Measurements from ENCODE around the gene IQCN.

Gene IQCN

DNA sequence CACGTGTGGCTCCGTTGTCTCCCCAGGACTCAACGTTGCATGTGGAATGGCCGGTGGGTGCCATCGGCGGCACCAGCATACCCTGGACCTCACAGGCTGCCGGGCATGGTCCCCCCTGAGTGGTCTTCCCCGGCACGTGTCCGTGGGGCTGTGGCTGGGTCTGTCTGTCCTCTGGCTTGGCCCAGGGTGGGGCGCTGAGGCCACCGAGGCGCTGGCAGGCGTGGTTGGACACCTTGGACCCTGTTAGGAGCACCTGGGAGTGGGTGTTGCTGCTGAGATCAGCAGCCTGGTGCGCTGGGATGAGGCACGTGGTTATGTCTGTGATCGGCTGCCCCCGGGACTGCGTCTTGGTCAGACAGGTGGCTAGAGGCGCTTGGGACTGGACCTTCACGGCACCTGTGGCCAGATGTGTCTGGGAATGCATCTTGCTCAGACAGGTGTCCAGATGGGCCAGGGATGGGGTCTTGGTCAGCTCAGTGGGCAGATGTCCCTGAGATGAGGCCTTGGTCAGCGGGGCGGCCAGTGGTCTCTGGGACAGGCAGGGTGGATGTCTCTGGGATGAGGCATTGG, 9.2 kb downstream of the IQCN start:
- DNase-seq (ENCODE audit: low read depth in 2 of 2), result no peak

DNA sequence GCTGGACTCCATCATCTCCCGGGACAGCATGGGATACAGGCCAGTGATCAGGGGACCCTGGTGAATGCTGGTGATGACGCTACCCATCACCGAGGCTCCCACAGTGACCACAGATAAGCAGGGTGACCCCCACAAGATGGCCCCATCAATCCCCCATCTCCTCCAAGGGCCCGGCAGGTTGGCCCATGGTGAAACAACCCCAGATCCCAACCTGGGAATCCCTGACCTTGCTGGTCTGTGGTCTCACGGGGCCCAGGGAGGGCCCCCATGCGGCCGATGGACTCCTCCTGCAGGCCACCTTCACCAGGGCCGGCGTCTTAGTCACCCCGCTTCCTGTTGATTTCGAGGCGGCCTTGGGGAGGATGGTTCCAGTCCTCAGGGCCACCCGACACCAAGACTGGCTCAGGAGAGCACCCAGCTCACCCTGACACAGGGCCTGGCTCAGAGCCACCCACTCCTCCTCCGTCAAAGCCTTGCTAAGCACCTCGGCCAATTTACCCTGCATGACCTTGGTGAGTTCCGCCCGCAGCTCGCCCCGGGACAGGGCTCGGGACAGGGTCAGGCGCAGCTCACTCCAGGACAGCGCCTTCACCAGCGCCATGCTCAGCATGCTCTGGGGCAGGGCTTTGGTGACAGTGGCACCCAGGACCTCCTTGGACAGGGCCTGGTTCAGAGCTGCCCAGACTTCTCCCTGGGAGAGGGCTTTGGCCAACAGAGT, 10.0 kb downstream of the IQCN start:
- DNase-seq (ENCODE audit: low read depth in 2 of 2), result no peak

DNA sequence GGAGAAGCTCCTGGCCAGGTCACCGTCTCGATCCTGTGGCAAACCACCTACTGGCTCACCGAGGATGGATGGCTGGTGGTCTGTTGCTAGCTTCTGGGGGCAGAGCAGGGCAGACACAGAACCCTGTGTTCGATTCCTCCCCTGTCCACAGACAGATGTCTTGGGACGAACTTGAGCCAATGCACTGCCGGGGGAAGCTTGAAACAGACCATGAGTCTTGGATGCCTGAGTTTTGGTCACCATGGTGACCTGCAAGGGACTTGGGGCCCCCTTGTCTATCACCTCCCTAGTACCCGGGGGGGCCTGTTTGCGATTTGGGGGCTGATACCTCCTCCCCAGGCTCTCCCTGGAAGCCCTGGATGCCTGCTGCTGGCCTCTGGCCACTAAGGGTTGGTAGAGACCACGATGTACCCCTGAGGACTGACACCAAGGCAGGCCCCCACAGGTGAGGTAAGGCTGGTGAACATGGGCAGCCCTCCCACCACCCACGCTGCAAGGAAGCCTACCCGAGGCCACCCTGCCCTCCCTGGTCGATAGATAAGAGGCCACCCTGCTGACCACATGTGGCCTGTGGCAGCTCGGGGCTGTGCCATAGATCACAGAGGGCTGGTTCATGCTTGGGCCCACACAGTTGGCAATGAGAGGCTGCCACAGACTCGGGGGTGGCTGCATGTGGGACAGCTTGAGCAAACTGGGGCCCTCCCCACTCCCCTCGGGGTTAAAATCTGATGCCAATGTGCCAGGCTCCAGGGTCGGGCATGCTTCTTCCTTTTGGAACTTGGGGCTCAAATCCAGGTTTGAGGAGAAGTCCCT, 10.7 kb downstream of the IQCN start:
- no peak for DNase-seq (ENCODE audit: low read depth in 2 of 2)

DNA sequence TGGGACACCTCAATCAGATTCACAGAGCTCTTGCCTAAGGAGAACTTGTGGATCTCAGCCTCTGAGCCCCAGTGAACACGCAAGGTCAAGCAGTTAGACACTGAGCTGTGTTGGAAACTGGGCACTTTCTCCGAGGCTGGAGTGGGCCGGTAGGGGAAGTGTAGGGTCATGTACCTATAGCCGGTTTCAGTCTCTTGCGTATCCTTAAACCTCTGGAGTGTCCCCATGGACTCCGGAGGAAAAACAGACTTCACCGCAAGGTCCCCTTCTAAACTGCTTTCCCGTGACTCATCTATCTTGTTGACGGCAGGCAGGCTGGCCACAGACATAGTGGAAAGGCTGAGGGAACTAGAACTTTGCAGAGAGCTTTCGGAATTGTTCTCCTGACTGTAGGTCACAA, 11.3 kb downstream of the IQCN start:
- DNase-seq (ENCODE audit: low read depth in 2 of 2), result no peak

DNA sequence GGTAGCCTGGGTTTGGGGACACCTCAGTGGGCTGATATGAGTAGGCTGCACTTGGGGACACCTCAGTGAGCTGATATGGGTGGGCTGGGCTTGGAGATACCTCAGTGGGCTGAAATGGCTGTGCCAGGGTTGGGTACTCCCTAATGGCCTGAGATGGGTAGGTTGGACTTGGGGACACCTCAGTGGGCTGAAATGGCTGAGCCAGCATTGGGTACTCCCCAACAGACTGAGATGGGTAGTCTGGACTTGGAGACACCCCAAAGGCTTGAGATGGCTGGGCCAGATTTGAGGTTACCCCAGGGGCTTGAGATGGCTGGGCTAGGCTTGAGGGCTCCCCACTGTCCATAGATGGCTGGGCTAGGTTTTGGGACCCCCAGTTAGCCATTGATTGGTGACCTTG, 12.1 kb downstream of the IQCN start:
- no peak for DNase-seq (ENCODE audit: low read depth in 2 of 2)

DNA sequence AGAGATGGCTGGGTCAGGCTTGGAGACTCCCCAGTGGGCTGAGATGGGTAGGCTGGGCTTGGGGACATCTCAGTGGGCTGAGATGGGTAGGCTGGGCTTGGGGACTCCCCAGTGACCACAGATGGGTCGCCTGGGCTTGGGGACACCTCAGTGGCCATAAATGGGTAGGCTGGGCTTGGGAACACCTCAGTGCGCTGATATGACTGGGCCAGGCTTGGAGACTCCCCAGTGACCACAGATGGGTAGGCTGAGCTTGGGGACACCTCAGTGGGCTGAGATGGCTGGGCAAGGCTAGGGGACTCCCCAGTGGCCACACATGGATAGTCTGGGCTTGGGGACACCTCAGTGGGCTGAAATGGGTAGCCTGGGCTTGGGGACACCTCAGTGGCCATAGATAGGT, 12.8 kb downstream of the IQCN start:
- DNase-seq (ENCODE audit: low read depth in 2 of 2), result no peak

DNA sequence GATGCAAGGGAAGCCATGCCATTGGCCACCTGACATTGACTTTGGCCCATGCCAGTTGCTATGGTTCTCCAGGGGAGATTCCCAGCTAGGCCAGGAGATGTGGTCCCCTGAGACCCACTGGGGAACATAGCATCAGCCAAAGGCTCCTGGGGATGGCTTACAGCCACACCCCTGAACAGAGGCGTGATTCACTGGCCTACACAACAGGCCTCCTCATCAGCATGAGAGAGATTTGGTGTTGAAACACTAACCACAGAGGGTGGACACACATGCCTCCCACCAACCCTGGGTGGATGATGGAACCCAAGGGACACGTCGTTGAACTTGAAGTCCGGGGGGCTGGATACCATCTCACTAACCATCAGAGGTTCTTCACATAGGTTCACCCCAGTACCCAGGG, 14.4 kb downstream of the IQCN start:
- no peak for DNase-seq (ENCODE audit: low read depth in 2 of 2)

DNA sequence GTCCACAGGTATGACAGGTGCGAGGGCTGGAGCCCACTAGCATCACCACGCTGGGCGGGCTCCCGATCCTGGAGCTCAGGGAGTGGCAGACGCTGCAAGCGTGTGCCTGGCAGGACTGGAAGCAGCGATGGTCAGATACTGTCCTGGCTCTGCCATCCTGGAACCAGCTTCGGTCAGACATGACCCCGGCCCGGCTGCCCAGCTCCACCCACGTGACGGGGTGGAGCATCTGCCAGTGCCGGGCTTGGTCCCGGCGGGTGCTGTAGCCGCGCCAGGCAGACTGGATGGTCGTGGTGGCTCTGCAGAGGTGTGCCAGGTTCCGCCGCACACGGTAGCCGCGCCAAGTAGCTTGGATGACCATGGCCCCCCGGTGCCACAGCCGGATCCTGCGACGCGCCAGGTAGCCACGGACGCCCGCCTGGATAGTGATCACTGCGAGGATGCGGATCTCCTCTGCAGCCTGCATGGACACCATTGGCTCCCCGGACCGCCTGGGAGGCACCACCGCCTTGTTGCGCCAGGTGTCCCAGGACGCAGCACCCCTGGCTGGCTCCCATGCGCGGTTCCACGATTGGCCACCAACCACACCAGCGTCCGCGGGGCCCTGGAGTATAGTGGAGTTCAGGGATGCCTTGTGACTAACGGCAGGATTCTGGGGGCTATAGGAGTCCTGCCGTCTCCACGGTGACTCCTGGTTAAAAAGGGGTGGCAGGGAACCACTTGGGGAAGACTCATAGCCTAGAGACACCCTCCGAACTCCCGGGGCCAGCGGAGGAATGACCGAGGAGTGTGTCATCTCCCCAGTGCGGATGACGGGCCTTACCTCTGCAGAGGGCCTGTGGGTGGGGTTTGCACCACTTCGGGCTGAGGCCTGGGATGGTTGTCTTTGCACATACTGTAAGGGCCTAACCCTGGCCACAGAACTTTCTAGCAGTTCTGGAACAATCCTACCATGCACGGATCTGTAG, 16.5 kb downstream of the IQCN start:
- no peak for DNase-seq (ENCODE audit: low read depth in 2 of 2)

DNA sequence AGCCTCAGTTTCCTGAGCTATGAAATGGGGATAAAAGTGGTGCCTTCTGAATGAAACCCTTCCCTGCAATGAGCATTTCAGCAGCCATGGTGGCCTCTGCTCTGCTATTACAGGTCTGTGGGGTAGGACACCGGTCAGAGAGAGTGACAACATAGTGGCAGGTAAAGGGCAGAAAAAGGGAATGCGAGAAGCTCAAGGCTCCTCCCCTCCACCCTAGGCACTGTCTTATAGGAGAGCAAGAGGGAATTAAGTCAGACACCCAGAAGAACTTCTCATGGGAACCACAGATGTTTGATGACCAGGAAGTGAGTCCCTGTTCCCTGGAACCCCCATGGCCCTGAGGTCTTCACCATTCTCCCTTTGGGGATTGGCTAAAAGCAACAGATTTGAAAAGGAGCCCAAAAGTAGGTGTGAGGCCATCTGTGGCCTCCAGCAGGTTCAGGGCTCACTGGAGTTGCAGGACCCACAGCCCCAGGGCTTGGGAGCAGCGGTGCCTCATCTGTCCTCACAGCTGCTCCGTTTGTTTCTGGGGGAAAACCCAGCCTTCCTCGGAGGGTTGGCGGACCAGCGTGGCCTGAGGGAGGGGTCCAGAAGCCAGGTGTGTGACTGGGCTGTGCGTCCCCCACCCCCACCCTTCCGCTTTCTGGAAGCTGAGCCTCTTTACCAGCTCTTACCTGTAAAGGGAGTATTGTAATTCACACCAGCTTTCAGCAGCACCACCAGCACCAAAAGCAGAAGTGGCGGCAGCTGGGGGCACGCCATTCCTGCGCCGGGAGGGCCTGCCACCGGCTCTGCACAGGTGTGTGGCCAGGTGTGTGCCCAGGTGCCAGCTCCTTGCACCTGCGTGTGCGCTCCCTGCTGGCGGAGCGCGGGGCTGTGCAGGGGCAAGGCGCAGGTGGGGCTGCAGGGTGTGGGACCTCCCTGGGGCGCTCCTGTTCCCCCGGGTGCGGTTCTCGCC, 19.4 kb downstream of the IQCN start:
- no peak for DNase-seq (ENCODE audit: low read depth in 2 of 2)

DNA sequence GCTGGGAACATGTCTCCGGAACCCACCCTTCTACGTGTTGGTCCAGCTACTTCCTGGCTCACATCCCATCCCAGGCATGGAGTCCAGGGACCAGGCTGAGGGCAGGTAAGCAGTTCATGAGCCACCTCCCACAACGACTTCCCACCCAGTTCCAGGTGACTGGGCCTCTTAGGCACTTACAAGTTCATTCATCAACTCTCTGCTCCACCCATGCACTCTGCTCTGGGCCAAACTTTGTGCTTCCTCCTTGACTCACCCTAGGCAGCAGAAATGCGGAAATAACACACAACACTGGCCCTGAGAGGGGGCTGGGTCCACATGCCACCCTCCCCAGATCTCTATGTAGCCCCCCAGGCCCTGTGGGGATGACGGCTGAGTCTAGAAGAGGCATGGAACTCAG, 20.5 kb downstream of the IQCN start:
- no peak for DNase-seq (ENCODE audit: low read depth in 2 of 2)

DNA sequence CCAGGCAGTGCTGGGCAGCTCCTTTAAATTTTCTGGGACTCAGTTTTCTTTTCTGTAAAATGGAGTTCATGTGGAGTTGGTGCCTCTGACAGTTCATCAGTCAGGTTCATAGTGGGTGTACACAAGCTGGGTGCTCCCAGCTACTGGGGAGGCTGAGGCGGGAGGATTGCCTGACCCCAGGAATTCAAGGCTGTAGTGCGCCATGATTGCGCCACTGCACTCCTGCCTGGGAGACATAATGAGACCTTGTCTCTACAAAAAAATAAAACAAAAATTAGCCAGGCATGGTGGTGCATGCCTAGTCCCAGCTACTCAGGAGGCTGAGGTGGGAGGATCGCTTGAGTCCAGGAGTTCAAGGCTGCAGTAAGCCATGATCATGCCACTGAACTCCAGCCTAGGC, 21.1 kb downstream of the IQCN start:
- no peak for DNase-seq (ENCODE audit: low read depth in 2 of 2)

DNA sequence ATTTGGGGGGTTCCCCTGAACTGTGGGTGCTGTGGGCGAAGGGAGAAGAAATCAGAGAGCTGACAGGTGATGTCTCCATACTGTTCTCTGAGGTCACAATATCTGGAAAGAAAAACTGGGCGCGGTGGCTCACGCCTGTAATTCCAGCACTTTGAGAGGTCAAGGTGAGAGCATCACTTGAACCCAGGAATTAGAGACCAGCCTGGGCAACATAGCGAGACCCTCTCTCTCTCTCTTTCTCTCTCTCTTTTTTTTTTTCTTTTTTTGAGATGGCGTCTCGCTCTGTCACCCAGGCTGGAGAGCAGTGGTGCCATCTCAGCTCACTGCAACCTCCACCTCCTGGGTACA, 21.9 kb downstream of the IQCN start:
- no peak for DNase-seq (ENCODE audit: low read depth in 2 of 2)

DNA sequence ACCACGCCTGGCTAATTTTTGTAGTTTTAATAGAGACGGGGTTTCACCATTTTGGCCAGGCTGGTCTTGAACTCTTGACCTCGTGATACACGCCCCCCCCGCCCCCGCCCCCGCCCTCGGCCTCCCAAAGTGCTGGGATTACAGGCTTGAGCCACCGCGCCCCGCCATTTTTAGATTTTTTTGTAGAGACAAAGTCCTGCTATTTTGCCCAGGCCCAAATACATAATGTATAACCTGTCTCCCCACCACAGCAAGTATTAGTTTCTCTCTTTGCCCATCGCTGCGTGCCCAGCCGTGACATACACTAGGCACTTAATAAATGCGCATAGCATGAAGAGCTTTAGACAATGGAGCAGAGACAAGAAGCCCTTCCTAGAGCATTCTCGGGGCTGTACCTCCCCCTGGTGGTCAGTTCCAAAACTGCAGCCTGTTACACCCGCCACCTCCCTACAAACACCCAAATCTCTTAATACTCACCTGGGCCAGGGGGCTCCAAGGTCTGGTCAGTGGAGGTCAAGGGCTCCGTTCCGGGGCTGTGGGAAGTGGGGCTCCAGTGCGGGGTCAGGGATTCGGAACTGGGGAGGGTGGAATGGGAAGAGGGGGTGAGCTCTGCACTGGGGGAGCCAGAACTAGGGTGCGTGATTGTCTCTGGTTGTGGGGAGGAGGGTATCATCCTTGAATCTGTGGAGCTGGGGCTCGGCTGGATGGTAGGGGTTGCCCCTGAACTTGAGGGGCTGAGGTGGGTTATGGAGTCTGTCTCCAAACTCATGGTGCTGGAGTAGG, 22.5 kb downstream of the IQCN start:
- peak; percentile 73 to 84 for DNase-seq (ENCODE audit: low read depth in 2 of 2)

DNA sequence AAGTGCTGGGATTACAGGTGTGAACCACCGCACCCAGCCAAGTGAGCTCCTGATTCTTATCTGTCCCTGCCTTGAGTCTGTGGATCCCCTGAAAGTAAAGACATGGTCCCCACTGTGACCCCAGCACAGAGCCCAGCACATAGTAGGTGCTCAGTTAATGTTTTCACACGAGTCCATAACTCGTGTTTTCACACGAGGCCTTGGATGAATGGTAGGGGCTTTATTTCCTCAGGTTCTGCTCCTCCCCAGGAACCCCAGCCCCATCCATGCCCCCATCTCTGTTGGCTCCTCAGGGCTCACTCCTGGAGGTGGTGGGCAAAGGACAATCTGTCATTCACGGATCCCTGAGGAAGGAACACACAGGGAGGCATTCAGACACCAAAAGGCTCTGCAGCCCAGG, 24.4 kb downstream of the IQCN start:
- DNase-seq (ENCODE audit: low read depth in 2 of 2), result no peak

DNA sequence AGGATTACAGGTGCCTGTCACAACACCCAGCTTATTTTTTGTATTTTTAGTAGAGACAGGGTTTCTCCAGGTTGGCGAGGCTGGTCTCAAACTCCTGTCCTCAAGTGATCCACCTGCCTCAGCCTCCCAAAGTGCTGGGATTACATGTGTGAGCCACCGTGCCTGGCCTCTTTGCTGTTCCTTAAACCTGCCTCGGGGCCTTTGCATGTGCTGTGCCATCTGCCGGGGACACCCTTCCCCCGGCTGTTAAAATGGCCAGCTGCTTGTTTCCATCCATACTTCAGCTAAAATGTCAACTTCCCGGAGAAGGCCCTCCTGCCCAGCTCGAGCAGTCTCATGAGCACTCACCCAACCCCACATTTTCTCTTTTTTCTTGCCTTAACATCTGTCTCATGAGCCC, 29.0 kb downstream of the IQCN start:
- no peak for DNase-seq (ENCODE audit: low read depth in 2 of 2)

DNA sequence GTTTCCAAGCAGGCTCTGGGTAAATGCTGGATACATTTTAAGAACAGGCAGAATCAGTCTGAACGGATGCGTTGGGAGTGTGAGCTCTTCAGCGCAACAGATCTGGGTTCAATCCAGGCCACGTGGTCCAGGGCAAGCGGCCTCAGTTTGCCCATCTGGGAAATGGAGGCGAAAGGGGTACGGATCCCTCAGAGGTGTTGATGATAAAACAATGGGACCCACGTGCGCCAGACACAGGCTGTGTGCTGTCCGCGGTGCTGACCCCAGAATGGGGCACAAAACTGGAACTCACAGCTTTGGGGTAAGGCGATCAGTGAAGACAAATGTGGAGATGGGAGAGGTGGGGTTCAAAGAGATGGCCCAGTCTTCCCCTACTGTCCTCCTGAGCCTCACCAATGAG, 34.9 kb downstream of the IQCN start:
- DNase-seq (ENCODE audit: low read depth in 2 of 2), result no peak

DNA sequence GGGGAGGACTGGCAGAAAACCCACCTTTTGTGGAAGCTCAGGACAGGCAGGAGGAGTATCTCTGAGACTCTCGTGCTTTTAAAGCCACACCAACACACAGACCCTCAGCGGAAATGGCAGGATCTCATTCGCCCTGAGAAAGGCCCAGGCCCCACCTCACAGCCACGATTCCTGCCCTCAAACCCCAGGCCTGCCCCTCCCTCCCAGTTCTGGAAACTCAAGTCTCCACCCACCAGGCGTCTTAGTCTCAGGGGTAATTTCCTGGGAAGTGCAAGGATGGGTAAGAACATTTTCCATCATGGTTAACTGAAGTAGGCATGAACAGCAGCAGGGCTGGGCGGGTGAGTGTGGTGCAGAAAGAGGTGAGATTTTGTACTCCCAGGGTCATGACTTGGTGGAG, 40.1 kb downstream of the IQCN start:
- DNase-seq (ENCODE audit: low read depth in 2 of 2), result no peak

DNA sequence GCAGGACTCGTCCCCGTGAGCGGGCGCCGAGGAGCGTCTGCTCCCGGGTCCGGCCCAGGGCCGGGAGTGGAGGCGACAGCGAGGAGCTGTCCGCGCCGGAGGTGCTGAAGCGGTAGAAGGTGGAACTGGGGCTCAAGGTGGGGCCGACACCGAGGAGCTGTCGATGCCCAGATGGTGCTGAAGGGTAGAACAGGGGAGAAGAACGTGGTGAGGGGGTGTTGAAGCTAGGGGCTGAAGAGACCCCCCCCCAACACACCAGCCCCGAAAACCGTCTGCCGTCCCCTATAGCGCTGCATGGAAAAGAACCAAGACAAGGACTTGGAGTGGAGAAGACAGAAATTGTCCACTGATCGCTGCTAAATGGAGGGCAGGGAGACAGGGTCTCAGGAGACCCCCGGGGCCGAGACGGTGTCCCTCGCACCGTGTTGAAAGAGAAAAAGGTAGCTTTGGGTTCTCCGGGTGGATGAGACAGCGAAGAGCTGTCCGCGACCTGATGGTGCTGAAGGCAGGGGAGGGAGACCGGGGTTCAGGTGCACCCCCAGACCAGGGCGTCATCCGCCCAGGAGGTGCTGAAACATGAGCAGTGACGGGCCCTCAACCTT, 40.9 kb downstream of the IQCN start:
- DNase-seq (ENCODE audit: low read depth in 2 of 2), result peak in 1 of 2 donors; percentile 41

DNA sequence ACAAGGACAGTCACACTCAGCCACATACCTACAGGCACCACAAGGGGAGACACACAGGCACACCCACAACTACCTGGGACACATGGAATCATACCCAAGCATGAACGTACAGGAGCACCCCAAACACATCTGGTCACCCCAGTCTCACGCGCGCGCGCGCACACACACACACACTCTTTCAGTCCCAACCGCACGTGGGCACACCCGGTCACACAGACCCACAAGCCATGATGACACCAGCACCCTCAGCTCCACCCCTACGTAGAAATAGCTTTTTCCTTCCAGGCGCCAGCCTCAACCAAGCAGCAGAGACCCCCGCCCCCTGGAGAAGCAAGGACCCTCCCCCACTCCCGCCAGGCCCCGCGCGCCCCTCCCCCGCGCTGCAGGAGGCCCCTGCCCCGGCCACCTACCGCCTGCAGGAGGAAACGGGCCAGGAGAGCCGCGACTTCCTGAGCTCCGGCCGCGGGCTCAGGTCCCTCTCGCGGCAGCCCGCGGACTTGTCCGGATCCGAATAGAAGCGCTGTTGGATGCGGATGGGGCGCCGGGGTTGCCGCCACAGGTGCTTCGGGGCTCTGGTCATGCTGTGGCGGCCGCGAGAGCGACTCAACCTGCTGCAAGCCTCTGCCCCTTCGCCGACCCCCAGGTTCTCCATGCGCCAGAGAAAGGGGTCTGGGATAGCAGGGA, 41.6 kb downstream of the IQCN start:
- DNase-seq (ENCODE audit: low read depth in 2 of 2), result no peak
